Measurements from ENCODE around the gene EMILIN1.
"Not testable (repeated sequence)": the region's sequence is repeated elsewhere in the genome, so short reads cannot be mapped to it uniquely, and the experiment has no call there.

EMILIN1 gene

DNA sequence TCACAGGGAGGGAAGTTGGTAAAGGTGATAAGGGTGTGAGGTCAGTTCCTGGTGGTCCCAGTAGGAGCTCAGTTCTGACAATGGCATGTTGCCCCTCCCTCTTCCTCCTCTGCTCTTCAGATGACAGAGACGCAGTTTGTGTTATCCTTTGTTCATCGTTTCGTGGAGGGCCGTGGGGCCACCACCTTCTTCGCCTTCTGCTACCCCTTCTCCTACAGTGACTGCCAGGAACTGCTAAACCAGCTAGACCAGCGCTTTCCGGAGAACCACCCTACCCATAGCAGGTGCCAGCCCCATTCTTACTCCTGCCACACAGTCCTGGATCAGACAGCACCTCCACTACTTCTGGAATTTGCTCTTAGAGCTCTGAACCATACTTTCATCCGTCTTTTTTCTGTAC, 24.6 kb upstream of the EMILIN1 start:
- in situ Hi-C loops (cut with MboI; ENCODE audit: low sequenced_read_pairs) = no loop called here

DNA sequence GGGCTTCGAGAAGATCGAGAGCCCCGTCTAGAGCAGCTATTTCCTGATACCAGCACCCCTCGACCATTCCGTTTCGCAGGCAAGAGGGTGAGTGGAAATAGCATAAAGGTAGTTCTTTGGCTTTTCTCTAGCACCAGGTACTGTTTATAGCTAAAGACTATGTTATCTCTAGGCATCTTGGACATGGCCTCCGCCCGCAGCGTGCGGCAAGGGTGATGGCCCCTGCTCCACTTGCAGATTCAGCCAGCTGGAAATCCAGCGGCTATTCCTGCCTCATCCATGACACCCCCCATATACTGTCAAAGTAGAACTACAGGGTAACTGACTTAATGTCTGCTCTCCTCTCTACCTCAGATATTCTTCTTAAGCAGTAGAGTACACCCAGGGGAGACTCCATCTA, 23.7 kb upstream of the EMILIN1 start:
- in situ Hi-C loops (cut with MboI; ENCODE audit: low sequenced_read_pairs) = no loop called here

DNA sequence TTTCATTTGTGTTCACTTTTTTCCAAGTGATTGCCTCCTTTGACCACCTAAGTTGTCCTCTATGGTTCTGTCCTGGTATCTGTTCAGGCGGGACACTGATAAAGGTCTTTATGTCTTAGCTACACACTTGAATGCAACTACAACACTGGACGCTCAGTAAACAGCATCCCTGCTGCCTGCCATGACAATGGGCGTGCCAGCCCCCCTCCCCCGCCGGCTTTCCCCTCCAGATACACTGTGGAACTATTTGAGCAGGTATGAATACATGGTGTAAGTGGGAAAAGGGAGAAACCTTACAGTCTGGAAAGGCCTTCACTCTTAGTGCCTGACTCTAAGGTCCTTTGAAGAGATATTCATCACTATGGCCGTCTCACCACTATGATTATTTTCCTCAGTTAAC, 21.2 kb upstream of the EMILIN1 start:
- in situ Hi-C loops (cut with MboI; ENCODE audit: low sequenced_read_pairs) = no loop called here

DNA sequence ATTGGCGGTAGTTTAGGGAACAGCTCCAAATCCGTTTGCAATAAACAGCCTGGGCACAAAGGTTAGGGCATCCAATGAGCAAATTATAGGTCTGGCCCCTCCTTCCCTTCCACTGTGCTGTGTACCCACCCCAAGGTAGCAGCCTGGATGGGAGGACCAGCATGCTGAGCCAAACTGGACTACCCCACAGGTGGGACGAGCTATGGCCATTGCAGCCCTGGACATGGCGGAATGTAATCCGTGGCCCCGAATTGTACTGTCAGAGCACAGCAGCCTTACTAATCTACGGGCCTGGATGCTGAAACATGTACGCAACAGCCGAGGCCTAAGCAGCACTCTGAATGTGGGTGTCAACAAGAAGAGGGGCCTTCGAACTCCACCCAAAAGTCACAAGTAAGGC, 20.2 kb upstream of the EMILIN1 start:
- in situ Hi-C loops (cut with MboI; ENCODE audit: low sequenced_read_pairs) = no loop called here

DNA sequence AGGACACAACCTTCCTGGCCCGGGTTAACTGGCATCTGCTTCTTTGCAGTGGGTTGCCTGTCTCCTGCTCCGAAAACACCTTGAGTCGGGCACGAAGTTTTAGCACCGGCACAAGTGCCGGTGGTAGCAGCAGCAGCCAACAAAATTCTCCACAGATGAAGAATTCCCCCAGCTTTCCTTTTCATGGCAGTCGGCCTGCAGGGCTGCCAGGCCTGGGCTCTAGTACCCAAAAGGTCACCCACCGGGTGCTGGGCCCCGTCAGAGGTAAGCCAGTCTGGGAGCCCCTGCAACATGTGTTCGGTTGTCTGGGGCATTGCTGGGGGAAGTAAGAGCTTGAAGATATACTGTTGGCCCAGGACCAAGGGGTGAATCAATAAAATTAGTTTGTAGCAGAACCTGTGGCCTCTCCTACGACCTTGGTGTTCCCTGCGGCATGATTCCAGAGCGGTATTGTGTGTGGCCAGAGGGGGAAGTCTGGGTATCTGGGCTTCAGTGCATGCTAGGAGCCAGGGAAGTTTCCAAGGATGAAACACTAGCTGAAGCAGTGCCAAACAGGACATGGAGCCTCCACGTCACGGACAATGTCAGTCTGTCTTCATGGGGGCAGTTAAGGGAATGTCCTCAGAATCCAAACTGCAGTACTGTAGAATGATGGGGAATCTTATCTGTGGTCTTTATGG, 19.1 kb upstream of the EMILIN1 start:
- in situ Hi-C loops (cut with MboI; ENCODE audit: low sequenced_read_pairs) = no loop called here

DNA sequence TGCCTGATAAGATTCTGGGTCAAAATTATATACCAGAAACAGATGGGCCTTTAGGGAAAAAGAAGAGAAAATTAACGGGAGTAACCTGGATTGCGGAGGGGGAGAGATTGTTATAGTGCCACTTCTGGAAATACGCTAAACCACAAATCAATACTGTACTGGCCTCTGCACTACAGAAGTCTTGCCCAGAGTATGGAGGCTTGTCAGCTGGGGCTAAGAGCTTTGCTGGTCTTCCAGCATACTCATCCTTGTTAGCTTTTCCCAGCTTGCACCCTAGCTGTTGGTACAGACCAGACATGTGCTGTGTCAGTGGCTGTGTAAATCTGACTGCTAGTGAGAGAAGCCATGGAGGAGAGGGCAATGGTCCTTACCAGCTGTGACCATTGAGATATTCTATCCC, 18.1 kb upstream of the EMILIN1 start:
- in situ Hi-C loops (cut with MboI; ENCODE audit: low sequenced_read_pairs) = no loop called here

DNA sequence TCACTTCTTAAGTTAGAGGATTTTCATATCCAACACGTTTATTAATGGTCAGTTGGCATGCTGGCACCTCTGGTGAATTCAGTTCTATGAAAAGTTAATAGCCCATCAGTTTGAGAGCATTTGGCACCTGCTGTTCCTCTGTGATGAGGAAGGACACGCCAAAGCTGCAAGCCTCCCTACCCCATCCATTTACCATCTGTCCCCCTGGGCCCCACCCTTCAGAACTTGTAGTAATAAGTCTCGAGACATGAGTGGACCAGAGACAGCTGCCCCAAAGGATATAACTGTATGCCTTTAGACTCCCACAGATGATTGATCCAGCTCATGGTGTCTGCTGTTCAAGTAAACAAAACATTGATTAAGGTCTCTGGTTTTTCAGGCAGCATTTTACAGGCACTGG, 13.3 kb upstream of the EMILIN1 start:
- in situ Hi-C loops (cut with MboI; ENCODE audit: low sequenced_read_pairs) = no loop called here

DNA sequence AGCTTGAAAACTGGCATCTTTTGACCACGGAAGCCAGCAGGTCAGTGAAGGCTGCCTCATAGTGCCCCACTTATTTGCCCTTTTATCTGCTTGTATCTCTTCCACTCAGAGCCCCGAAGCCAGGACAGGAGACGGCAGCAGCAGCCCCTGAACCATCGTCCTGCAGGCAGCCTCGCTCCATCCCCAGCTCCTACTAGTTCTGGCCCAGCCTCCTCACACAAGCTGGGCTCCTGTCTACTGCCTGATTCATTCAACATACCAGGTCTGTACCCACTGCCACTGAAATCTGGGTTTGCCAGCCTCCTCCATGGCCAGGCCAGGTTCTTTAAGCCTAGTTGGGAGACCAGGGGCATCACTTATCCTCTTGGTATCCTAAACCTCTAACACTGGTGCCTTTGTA, 11.0 kb upstream of the EMILIN1 start:
- in situ Hi-C loops (cut with MboI; ENCODE audit: low sequenced_read_pairs) = no loop called here

DNA sequence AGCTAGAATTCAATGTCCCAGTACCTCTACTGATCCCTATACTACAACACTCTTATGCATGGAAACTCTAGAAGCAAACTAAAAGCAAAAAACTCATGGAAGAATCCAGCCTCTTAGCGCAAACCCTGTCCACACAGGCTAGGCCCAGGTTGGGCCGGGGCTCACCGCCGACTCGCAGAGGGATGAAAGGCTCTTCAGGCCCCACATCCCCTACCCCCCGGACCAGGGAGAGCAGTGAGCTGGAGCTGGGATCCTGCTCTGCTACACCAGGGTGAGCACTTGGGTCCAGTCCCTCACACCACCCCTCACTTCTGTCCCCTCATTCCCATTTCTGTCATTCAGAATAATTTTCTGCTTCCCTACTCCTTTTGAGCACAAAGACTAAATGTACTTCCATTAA, 9.0 kb upstream of the EMILIN1 start:
- in situ Hi-C loops (cut with MboI; ENCODE audit: low sequenced_read_pairs) = no loop called here

DNA sequence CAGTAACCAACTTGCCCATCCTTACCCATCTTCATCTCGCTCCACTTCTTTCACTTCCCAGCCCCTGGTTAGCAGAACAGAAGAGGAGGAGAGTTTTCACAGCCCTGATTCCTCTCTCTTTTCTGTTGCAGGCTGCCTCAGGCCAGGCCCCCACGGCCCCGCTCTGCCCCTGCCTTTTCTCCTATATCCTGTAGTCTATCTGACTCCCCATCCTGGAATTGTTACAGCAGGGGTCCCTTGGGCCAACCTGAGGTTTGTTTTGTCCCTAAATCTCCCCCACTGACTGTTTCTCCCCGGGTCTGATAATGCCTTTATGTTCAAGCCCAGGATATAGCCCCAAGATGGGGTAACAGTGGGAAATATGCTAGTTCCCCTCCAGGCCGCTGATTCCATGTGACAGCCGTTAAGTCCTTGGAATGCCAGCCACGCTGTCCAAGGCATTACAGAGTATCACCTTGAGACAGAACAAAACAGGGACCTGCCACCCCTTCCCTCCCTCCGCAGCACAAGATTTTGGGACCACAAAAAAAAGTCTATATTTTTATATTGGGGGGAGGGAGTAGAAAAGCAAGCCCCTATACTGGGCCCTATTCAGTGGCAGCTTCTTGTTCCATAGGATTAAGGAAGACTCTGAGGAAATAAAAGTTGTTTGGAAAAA, 8.3 kb upstream of the EMILIN1 start:
- in situ Hi-C loops (cut with MboI; ENCODE audit: low sequenced_read_pairs) = no loop called here

DNA sequence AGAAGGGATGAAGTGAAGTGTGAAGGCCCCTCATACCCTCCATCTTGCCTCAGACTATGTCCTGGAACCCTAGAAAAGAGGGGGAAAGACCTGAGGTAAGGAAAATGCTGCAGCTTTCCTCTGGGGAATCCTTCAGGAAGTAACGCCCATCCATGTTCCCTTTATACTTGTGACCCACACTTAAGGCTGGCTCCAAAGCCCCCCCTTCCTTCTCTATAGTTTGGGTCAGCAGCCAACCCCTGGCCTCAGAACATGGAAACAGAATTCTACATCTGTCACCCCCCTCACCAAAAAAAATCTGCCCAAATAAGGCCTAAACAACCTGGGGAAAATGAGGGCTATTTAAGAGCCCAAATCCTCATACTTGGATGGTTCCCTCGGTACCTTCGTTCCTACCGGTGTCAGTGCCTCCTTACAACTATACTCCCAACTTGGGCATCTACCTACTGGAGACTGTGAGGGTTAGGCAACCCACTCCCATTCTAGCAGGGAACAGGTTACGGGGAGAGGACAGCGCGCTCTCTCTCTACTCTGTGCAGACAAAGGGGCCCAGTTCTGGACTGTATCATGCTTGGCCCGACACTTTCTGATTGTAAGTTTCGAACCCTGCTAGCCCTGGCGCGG, 7.7 kb upstream of the EMILIN1 start:
- in situ Hi-C loops (cut with MboI; ENCODE audit: low sequenced_read_pairs) = no loop called here

DNA sequence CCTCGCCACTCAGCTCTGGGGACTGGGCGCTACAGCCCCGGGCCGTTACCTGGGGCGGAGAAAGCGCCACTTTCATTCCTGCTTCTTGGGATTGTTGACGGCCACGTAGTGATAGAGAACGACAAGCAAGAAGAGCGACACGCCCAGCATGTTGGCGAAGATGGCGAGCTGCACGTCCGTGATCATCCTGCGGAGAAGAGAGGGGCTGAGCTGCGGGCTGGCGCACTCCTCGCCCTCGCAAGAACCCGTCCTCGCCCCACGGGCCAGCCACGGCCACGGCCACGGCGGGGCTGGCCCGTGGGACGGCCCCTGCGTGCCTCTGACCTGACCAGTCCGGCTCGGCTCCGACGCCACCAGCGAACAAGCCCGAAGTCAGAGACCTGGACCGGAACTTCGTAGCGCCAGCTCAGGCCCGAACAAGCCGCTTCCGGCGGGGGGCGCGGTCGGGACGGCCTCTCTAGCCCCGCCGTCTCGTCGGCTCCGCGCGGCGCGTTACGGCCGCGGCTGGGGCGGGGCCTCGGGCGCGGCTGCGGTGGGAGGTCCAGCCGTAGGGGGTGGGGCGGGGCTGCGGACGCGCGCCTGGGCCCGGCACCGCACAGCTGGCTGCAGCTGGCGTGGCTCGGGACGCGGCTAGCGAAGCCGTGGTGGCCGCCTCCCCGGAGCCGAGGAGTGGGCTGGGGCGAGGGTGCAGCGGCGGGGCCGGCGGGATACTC, 7.0 kb upstream of the EMILIN1 start, which contains the start of gene OST4:
Gene OST4 (minus strand): TSS at position 378 of the 713 bp plus-strand sequence.
- in situ Hi-C loops (cut with MboI; ENCODE audit: low sequenced_read_pairs) = no loop called here

DNA sequence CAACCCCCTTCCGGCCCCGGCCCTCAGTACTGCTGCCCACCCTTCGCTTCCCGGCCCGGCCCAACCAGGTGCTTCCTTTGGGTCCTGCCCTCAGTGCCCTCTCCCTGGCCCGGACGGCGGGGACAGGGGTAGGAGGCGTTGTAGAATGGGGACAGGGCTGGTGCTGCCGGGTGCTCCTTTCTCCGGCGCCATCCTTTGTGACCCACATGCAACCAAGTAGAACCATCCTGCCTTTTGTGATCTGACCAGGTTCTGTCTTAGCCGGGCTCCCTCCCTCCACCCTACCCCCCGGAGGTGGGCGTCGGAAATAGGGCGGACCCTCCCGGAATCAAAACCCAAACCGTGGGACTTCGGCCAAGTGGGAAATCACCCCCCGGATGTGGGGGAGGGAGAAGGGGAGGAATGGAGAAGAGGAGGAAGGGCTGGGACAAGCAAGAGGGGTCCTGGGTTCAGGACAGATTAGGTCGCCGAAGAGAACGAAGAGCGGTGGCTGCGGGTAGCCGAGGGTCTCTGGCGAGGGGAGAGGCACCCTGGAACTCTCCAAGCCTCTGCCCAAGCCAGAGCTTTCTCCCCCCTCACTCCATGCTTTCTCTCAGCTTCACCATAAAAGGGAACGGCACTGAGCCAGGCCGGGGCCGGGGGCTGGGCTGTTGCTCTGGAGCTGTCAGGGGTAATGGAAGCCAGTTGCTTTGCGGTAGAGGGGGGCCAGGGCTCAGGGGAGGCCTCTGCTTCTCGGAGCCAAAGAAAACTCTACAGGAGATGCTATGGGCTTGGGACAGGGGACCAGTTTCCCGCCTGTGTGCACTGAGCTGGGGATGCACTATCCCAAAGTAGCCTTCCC, 6.2 kb upstream of the EMILIN1 start:
- in situ Hi-C loops (cut with MboI; ENCODE audit: low sequenced_read_pairs) = no loop called here

DNA sequence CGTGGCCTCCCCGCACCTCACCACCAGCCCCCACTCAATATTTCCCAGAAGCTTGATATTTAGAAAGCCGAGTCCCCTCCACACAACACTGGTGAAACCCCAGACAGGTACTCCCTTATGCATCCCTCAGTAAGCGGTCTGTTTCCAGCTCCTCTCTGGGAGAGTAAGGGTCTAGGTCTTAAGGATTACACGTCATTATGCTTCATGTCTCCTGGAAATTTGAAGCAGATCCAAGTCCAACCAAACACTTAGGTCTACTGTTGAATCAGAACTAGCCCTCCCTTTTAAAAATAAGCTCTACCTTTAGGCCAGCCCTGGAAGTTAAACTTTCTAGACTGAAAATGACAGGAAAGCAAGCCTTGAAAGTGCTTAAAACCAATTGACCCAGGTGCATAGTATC, 5.5 kb upstream of the EMILIN1 start:
- in situ Hi-C loops (cut with MboI; ENCODE audit: low sequenced_read_pairs) = no loop called here

DNA sequence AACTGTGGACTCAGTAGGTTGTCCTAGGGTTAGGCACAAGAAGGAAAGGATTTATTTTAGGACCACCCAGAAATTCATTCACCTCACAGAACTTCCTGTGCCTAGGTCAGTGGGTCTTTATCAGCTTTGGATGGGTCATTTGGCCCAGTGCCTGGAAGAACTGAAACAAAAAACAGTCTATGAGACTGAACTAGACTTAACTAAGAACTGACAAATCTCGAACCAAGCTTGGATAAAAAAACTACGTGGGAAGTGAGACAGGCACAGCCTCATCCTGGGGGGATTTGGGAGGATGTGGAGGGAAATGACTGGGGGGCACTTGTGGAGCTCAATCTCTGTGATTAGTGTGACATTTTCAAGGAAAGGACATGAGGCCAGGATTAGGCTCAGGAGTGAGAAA, 4.6 kb upstream of the EMILIN1 start:
- in situ Hi-C loops (cut with MboI; ENCODE audit: low sequenced_read_pairs) = no loop called here

DNA sequence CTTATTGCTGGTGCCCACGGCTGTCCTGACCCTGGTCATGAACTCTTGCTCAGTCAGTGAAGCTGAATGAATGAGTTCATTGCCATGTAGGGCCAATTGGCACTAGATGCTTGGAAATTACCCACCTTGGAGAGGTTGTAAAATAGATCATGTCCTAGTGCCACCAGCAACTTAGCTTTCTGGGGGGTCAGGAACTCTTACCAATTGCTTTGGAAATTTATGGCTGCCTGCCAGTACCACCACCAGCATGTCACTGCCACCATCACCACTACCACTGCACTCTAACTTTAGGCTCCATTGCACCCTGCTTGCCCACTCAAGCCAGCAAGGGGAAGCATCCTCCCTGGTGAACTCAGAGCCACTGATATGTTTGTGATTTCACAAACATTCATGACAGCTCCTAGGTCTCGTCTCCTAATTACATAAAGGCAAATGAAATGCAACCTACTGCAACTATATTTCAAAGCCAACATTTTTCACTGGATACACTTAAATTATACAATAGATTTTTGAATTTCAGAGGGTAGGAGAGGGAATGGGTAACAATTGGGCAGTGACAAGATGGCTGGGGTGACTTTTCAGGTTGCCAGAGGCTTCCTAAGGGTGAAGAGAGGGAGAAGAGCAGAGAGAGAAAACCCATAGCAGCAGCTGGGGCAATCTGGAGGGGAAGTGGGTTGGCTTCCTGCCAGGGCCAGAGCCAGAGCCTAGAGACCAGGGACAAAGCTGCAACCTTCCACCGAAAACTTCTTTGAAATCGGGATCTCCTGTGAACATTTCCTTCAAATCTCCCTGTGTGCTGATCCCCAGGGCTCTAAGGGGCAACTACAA, 3.5 kb upstream of the EMILIN1 start:
- in situ Hi-C loops (cut with MboI; ENCODE audit: low sequenced_read_pairs) = no loop called here

DNA sequence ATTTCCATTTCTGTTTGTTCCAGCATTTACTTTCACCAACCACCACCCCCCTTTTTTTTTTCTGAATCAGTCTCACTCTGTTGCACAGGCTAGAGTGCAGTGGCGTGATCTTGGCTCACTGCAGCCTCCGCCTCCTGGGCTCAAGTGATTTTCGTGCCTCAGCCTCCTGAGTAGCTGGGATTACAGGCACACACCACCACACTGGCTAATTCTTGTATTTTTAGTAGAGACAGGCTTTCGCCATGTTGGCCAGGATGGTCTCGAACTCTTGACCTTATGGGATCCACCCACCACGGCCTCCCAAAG, 2.9 kb upstream of the EMILIN1 start:
- in situ Hi-C loops (cut with MboI; ENCODE audit: low sequenced_read_pairs) = not testable (repeated sequence)

DNA sequence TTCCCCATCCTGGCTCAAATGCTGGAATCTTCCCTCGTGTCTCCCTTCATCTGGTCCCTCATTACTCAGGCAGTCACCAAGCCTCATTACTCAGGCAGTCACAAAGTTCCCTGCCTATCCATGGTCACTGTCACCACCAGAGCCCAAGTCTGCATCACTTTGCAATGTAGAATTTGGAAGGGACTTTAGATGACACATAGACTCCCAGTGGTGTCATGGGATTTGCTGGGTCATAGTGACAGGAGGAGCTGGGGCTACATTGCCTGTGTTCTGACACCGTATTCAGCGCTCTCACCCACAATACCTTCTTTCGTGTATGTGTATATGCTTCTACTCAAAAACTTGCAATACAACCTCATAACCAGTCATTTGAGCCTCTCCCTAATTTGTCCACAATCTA, 2.1 kb upstream of the EMILIN1 start:
- in situ Hi-C loops (cut with MboI; ENCODE audit: low sequenced_read_pairs) = no loop called here

DNA sequence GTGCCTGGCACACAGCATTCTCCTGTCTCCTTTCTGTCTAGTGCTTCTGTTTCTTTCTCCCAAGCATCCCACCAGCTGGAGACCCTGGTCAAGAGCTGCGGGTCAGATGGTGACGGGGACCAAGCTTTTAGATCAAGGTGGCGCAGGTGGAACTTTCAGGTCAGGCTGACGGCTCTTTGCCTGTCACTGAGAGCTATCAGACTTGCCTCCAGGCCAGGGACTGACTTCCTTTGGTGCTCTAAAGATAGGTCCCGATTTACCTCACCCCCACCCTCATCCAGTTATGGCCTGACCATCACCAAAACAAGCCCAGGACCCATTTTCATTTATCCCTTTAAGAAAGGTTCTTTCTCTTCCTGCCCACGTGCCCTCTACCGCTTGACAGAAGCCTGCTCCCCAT, 1.2 kb upstream of the EMILIN1 start:
- in situ Hi-C loops (cut with MboI; ENCODE audit: low sequenced_read_pairs) = no loop called here

Measured in HL-60/S4 treated with retinoic acid at 250 ng/mL for 4 days and 3 days (cell line).